ENCODE results near the gene EOMES.

EOMES gene

DNA sequence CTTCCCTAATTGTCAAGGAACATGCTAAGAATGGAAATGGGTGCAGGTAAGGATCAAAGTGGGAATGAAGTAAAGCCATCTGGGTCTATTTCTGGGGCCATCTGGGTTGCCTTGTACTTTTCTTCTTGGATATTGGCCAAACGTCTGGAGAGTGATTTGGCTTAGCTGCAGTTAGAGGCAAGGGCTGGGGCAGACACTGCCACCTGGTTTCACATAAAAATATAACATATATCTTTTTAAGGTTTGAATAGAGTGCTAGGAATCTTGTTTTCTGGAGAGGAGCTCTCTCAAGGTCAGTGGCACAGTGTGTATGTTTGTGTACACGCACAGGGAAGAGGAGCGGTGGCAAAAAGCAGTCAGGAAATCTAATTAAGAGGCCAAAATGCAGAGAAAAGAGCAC is 24.7 kb upstream of the EOMES start:
- Histone ChIP-seq H3K27ac (ENCODE audit: low read depth, low read length) (no peak overlapping the region), H3K4me3 (ENCODE audit: low read length) (no peak overlapping the region), H3K27me3 (ENCODE audit: control insufficient read depth, low read length) (no peaks in the 10 kb centered on the region), H3K9me2 (replicated peaks; ENCODE audit: control insufficient read depth, low read length) (no peaks in the 10 kb centered on the region), H3K9me3 (ENCODE audit: control insufficient read depth, insufficient read depth, low read length) (no peaks in the 10 kb centered on the region), H3K79me2 (ENCODE audit: control insufficient read depth, low read length) (no peaks in the 10 kb centered on the region), H3K4me1 (ENCODE audit: control insufficient read depth, low read length) (no peaks in the 10 kb centered on the region), H3F3A (ENCODE audit: control insufficient read depth, insufficient read depth) (no peaks in the 10 kb centered on the region), H4K20me1 (ENCODE audit: control insufficient read depth, insufficient read depth, low read depth, low read length) (no peaks in the 10 kb centered on the region), H3K36me3 (ENCODE audit: control insufficient read depth, low read length) (no peaks in the 10 kb centered on the region), H3K4me2 (ENCODE audit: low read length) (no peak overlapping the region)
- no peak for TF ChIP-seq EZH2phosphoT487 (IDR thresholded peaks at IDR 0.05; ENCODE audit: borderline replicate concordance, low read length)
- TF ChIP-seq, protein P1, sequence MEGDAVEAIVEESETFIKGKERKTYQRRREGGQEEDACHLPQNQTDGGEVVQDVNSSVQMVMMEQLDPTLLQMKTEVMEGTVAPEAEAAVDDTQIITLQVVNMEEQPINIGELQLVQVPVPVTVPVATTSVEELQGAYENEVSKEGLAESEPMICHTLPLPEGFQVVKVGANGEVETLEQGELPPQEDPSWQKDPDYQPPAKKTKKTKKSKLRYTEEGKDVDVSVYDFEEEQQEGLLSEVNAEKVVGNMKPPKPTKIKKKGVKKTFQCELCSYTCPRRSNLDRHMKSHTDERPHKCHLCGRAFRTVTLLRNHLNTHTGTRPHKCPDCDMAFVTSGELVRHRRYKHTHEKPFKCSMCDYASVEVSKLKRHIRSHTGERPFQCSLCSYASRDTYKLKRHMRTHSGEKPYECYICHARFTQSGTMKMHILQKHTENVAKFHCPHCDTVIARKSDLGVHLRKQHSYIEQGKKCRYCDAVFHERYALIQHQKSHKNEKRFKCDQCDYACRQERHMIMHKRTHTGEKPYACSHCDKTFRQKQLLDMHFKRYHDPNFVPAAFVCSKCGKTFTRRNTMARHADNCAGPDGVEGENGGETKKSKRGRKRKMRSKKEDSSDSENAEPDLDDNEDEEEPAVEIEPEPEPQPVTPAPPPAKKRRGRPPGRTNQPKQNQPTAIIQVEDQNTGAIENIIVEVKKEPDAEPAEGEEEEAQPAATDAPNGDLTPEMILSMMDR (IDR thresholded peaks at IDR 0.05; ENCODE audit: low read depth, low read length, poor library complexity, severe bottlenecking) = no peak

DNA sequence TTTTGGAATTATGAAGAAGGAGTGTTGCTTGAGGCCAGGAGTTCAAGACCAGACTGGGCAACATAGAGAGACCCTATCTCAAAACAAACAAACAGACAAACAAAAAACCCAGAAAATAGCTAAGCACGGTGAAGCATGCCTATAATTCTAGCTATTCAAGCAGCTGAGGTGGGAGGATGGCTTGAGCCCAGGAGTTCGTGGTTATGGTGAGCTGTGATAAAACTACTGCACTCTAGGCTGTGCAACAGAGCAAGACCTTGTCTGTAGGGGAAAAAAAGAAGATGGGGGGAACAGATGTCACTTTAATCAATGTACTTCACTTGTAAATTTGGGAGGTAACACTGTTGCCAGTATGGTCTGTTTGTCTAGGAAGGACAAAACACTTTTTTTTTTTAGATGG is 18.7 kb upstream of the EOMES start:
- TF ChIP-seq EZH2phosphoT487 (IDR thresholded peaks at IDR 0.05; ENCODE audit: borderline replicate concordance, low read length) = no peak
- TF ChIP-seq, protein P1 (IDR thresholded peaks at IDR 0.05; ENCODE audit: low read depth, low read length, poor library complexity, severe bottlenecking) = no peak
- H3K4me3 ChIP-seq (ENCODE audit: low read length) = no peak overlapping the region
- H3K27me3 ChIP-seq (ENCODE audit: control insufficient read depth, low read length) = no peaks in the 10 kb centered on the region
- H3K36me3 ChIP-seq (ENCODE audit: control insufficient read depth, low read length) = no peaks in the 10 kb centered on the region
- no peaks in the 10 kb centered on the region for H3K9me2 ChIP-seq (replicated peaks; ENCODE audit: control insufficient read depth, low read length)
- no peaks in the 10 kb centered on the region for H3K79me2 ChIP-seq (ENCODE audit: control insufficient read depth, low read length)
- H3K4me2 ChIP-seq (ENCODE audit: low read length) = no peak overlapping the region
- no peaks in the 10 kb centered on the region for H3K4me1 ChIP-seq (ENCODE audit: control insufficient read depth, low read length)
- H3K9me3 ChIP-seq (ENCODE audit: control insufficient read depth, insufficient read depth, low read length) = no peaks in the 10 kb centered on the region
- no peaks in the 10 kb centered on the region for H3F3A ChIP-seq (ENCODE audit: control insufficient read depth, insufficient read depth)
- no peak overlapping the region for H3K27ac ChIP-seq (ENCODE audit: low read depth, low read length)
- no peaks in the 10 kb centered on the region for H4K20me1 ChIP-seq (ENCODE audit: control insufficient read depth, insufficient read depth, low read depth, low read length)

DNA sequence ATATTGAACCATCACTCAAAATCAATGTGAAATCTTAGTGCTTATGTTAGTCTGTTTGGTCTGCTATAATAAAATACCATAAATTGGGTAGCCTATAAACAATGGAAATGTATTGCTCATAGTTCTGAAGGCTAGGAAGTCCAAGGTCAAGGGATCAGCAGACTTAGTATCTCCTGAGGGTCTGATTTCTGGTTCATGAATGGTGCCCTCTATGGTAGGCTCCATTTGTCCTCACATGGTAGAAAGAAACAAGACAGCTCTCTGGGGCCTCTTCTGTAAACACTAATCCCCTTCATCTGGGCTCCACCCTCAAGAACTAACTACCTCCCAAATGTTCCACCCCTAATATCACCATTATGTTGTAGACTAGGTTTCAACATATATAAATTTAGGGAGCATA is 15.0 kb upstream of the EOMES start:
- H3K4me2 ChIP-seq (ENCODE audit: low read length) = no peak overlapping the region
- no peaks in the 10 kb centered on the region for H3F3A ChIP-seq (ENCODE audit: control insufficient read depth, insufficient read depth)
- TF ChIP-seq EZH2phosphoT487 (IDR thresholded peaks at IDR 0.05; ENCODE audit: borderline replicate concordance, low read length) = no peak
- TF ChIP-seq, protein P1 (IDR thresholded peaks at IDR 0.05; ENCODE audit: low read depth, low read length, poor library complexity, severe bottlenecking) = no peak

More for the DNA sequence above, 15.0 kb upstream of the EOMES start:
- Histone ChIP-seq H3K79me2 (ENCODE audit: control insufficient read depth, low read length) (no peaks in the 10 kb centered on the region), H3K9me3 (ENCODE audit: control insufficient read depth, insufficient read depth, low read length) (no peaks in the 10 kb centered on the region), H3K4me3 (ENCODE audit: low read length) (no peak overlapping the region), H3K36me3 (ENCODE audit: control insufficient read depth, low read length) (no peaks in the 10 kb centered on the region), H4K20me1 (ENCODE audit: control insufficient read depth, insufficient read depth, low read depth, low read length) (no peaks in the 10 kb centered on the region), H3K27ac (ENCODE audit: low read depth, low read length) (no peak overlapping the region), H3K4me1 (ENCODE audit: control insufficient read depth, low read length) (no peaks in the 10 kb centered on the region), H3K9me2 (replicated peaks; ENCODE audit: control insufficient read depth, low read length) (no peaks in the 10 kb centered on the region), H3K27me3 (ENCODE audit: control insufficient read depth, low read length) (no peaks in the 10 kb centered on the region)

Data from DOHH2 (cell line).